GM19025 (cell line): Measurements from ENCODE around the gene RPLP2.

Source experiments
- ATAC-seq: cut with Tn5 transposase; IDR thresholded peaks from one replicate; pipeline ENCODE4 v1.9.1; 2021; ENCODE audit warnings: mild to moderate bottlenecking, low read depth, moderate library complexity; ENCODE audit not compliant: unreplicated experiment

RPLP2 gene

DNA sequence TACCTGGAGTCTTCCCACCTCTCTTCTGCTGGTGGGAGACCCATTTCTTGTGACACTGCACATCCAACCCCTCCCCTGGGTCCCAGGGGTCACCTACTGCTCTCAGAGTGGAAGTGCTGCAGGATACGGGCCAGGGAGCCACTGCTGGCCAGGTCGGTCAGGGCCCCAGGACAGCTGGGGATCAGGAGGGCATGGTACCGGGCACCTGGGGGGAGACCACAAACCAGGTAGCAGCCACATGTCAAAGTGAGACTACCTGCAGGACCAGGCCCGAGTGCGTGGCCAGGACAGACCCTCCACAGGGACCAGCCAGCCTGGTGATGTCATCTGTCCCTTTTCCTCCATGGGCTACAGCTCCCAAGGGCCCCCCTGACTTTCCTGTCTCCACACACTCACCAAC lies 36.3 kb upstream of the RPLP2 start:
- ATAC-seq, result no peak

GRCh38 chr11:773830-774229 lies 35.9 kb upstream of the RPLP2 start:
- ATAC-seq, result no peak

DNA sequence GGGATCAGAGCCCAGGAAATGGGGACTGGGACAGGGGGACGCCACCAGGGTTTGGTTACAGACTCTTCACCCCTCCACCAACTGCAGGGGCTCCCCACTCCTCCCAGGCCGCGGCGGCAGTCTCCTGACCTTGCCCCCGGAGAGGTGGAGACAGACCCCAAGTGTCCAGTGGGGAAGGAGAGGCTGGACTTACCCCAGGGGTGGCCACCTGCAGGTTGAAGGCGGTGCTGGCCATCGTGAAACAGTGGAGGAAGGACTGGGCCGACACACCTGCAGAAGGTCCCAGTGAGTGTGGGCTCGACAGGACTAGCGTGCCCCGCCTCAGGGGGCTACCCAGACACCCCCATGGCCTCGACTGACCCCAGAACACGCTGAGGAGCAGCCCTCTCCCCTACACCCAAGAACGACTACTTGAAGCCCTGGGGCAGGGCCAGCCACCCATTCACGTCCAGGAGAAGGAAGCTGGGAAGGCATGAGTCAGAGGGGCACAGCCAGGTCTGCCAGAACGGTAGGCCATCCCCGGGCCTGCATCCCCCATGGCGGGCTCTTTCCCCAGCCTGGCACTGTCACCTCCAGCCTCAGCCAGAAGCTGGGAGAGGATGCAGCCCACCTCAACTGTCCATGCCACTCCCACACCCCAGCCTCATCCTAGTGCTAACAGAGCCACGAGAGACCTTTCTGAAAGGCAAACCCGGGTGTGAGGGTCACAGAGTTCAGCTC lies 34.7 kb upstream of the RPLP2 start:
- ATAC-seq, result no peak

GRCh38 chr11:776263-776560 lies 33.6 kb upstream of the RPLP2 start:
- no peak for ATAC-seq

DNA sequence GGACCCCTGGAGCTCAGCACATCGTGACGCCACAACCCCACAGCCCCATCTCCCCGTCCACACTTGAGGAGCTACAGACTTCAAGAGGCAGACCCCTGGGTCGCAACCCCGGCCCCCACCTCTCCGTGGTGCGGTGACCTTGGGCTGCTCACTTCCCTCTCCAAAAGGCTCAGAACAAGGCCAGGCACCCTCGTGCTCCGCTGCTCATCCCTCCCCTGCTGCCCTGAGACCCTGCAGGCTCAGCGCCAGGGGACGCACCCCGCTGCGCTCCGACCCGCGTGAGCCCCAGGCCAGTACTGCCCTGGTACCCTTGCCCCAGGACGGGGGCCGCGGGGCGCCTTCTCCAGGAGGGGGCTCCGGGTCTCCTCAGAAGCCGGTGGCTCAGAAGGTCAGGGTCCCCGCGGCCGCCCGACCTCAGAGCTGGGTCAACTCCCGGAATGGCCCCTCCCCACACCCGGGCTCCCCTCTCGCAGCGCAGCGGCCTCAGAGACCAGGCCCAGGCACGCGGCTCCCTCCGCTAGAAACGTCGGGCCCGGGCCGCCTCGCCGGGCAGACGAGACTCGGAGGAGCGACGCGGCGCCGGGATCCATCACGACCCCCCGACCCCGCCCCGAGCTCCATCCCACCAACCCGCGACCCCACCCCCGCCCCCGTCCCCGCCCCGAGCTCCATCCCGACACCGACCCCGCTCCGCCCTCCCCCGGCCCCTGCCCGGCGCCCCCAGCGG lies 33.0 kb upstream of the RPLP2 start:
- peak; percentile 36 for ATAC-seq

DNA sequence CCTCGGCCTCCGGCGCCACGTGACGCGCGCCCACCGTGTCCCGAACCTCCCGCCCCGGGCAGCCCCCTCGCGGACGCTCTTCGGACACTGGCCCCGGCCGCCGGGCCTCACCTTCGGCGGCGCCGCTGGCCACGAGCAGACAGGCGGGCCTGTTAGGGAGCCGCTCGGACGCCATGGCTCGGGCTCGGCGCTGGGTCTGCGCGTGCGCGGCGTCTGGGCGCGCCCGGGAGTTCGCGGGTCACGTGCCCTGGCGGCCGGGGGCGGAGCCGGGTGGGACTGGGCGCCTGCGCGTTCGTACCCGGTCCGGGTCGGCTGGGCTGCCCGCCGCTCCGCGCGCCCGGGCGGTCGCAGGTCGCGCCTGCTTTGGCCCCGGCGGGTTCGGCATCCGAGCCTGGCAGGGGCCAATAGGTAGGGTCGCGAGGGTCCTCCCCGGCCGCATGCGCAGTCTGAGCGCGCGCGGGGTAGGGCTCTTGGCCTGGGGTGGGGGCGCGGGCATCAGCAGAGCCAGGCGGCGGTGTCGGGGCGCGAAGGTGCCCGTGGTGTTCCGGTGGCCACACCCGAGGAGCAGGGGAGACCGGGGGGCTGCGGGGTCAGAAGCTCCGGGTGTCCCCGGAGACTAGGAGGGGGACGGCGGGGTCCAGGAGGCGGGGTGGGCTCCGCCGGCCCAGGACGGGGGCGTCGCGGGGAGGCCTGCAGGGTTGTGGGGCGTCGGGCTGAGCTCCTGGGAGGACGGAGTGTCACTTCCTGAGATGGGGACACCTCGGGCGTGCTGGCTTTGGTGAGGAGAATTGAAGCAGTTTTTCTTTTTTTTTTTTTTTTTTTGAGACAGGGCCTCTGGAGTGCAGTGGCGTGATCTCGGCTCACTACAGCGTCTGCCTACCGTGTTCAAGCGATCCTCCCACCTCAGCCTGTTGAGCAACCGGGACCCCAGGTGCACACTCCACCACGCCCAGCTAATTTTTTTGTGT lies 32.2 kb upstream of the RPLP2 start, which contains the start of gene GATD1:
Gene GATD1, minus strand, starts transcription at position 200 of the 968 bp plus-strand sequence. Its CDS starts 25 bp downstream, at position 175.
- peak; percentile 77 for ATAC-seq

DNA sequence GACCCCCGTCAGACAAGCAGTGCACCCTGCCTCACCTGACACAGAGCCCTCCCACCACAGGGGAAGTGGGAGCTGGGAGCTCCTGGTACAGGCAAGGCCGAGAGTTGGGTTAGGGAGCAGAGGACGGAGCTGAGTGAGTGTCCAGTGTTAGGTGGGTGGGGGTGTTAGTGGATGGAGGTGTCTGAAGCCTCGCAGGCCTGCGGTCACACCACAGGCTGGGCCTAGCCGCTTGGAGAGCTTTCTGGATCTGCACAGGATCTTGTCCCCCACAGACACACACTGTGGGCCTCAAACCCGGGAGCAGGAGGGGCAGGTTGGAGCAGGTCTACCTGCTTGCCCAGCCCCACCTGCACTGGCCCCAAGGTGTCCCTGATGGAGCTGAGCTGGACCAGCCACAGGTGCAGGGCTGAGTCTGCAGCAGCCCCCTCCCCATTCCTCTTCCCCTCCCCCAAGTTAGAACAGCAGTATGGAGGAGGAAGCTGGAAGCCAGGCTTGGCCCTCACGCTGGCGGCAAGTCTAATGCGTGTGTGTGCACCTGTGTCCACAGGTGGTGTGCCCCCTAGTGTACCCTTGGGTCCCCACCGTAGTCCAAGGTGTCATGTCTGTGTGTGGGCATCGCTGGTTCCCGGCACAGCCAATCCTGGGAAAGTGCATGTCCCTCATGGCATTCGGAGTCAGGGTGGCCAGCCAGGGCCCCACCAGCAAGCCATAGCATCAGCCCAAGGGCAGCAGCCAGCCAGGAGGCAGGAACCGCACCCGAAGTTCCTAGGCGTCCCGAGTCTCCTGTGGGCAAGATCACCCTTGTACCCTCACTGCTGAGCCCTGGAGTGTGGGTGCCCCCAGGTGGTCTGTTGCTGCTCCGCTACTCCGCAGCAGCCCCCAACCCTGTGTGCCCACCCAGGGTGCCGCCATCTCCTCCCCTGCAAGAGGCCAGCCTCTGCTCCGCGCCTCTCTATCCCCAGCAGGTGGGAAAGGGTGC lies 30.5 kb upstream of the RPLP2 start:
- no peak for ATAC-seq

DNA sequence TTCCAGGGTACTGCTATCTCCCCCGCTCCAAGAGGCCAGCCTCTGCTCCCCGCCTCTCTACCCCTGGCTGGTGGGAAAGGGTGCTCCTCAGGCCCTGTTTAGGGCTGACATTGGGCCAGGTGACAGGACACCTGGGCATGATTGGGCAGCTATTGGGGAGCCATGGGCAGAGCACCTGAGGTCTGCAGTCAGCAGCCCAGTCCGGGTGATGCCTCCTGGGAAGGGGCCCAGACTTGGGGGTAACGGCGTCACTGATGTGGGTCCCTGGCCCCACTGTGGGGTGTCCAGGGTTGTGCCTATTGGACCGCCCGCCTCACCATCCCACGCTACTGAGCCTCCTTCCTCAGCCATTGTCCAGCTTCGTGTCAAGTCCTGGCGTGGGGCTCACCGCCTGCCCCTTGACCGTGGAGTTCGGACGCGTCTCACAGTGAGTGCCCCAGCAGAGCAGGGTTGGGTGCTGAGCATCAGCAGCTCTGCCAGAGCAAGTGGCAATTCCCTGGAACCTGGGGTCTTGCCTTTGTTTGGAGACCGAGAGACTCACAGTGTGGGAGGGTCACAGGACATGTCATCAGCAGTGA lies 29.7 kb upstream of the RPLP2 start:
- no peak for ATAC-seq

DNA sequence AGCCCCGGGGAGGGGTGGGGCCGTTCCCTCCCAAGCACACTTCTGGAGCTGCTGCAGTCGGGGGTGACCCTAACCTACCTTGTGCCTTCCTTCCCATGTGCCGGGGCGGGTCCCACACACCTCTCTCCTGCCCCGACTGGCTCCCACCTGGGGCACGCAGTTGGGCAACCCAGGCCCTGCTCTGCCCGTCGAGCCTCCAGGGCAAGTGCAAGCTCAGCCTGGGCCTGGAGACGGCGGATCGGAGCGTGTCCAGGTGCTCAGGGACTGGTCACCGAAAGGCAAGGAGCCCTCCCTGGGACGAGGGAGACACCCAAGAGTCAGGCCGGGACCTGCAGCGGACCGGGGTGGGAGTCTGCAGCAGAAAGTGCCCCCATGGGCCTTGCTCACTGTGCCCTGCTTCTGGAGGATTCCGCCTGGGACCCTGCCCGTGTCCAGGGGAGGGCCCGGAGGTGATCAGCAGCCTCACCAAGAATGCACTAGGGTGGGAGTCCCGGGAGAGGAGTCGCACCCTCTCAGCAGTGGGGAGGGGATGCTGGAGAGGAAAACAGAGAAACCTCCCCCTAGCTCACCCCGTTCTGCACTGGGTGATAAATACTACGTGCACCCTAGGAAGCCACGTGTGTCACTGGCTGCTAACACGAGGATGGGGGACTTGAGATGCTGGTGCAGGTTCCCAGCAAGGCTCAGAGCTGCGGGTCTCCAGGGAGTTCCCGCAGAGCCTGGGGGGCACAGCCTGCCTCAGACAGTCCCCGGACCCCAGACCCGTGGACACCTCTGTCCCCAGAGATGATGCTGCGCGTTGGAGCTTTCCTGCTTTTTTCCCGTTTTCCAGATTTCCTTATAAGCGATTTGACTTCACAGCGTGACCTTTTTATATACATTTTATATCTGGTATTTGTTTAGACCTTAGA lies 27.2 kb upstream of the RPLP2 start:
- no peak for ATAC-seq

GRCh38 chr11:783581-784015 lies 26.2 kb upstream of the RPLP2 start:
- ATAC-seq, result no peak

DNA sequence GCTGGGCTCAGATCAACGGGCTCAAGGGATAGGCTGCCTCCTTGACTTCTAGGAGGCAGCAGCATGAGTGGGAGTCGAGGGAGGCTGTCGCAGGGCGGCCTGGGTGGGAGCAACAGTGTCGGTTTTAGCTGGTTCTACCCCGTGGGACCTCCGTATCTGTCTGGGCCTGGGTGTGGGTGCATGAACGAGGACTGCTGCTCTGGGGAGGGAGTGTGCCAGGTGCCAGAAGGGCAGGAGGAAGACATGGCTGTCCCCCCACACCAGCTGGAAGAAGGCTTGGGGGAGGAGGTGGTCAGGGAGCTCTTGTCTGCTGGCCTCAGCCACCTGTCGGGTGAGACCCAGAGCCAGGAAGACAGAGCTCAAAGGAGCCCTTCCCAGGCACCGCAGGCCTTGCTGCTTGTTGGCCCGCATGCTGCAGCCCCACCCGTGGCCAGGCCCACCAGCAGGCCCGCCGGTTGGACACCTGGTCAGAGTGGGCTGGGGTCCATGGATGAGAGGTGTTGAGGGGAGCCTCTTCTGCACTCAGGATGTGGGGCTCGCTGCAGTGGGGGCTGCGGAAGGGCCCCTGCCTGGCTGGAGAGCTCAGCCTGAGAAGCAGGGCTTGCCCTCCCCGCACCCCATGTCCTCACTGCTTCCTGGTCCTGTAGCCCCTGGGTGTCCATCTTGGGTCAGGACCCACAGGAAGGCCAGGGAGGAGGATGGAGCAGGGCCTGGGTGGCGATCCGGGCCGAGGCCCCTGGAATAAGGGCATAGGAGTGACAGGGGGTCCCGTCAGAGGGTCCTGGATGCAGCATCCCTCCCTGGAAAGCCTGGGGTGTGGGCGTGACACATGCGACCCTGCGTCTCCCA lies 23.3 kb upstream of the RPLP2 start:
- ATAC-seq, result no peak

DNA sequence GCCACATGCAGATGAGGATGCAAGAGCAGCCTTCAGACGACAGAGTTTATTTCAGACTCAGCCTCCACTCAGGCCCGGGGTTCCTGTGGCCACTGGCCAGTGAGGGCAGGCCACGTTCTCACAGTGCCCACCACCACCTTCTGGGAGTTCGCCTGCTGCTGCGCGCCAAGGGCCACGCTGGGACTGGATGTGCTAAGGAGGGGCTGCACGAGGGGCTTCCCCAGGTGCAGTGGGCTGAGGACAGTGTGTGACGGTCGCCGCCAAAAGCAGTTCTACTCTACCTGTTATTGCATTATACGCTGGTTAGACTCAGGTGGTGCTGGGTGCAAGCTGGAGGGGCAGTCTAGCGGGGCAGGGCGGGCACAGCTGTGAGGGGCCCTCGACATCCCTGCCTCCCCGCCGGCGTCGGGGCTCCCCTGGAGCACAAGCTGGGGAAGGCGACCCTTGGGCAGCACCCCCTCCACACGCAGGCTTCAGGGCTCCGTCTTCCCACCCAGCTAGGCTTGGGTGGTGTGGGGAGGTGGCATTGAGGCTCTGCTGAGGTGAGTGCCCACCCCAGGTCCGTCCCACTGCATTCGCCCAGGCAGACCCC lies 22.6 kb upstream of the RPLP2 start:
- ATAC-seq, result no peak

- ATAC-seq, result no peak
Measured at GRCh38 chr11:788009-788640, 21.6 kb upstream of the RPLP2 start.

- ATAC-seq, result no peak
Measured at GRCh38 chr11:788953-789940, 20.5 kb upstream of the RPLP2 start.

DNA sequence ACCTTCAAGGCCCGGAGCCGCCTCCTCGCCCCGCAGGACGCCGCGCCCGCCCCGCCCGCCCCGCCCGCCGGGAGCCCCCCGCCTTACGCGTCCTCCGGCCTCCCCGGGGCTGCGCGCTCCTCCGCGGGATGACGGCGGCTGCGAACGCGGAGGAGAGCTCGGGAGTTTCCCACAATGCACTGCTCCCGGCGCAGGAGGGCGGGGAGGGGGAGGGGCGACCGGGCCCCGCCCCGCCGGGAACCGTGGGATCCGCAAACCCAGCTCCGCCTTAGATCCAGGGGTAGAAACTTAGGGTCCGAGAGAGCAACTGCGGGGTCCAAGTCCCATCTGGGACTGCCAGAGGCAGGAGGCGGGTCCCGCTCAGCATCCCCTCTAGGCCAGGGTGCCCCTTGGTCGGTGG lies 19.8 kb upstream of the RPLP2 start, which contains the start of gene CEND1:
Gene CEND1, minus strand, starts transcription at position 148 of the 400 bp plus-strand sequence. CDS start 1,514 bp downstream, outside the sequence.
- ATAC-seq, result no peak
